Liver (tissue), 9 donors: Measurements from ENCODE around the gene DNMBP. TPM values are rescaled to one million over a fixed set of nuclear protein-coding genes. Genes with fewer than 3 reads are reported as not detected.

ENCODE experiments used
- DNase-seq: peaks from one replicate; pipeline ENCODE4 v3.0.0-alpha.2; 2017; ENCODE audit warnings: low spot score
- H3K27ac ChIP-seq, 2 donors: one replicate each; pipeline ENCODE4 v1.7.0; 2013; ENCODE audit warnings: inconsistent platforms in 2 of 2, low read length in 2 of 2, control low read depth in 1 of 2, low read depth in 1 of 2, mild to moderate bottlenecking in 1 of 2
- H3K27me3 ChIP-seq, 4 donors: one replicate each; pipeline versions ENCODE4 v1.6.1 to v1.7.0; 2013; ENCODE audit warnings: low read length in 3 of 4, inconsistent platforms in 1 of 4, mild to moderate bottlenecking in 1 of 4, moderate library complexity in 1 of 4; ENCODE audit not compliant: control insufficient read depth in 4 of 4, insufficient read depth in 4 of 4
- H3K36me3 ChIP-seq, 4 donors: one replicate each; pipeline versions ENCODE4 v1.6.1 to v1.7.0; 2013; ENCODE audit warnings: low read length in 3 of 4, mild to moderate bottlenecking in 3 of 4, low read depth in 1 of 4, moderate library complexity in 1 of 4; ENCODE audit not compliant: control insufficient read depth in 4 of 4, insufficient read depth in 3 of 4
- H3K4me1 ChIP-seq, 4 donors: one replicate each; pipeline versions ENCODE4 v1.6.1 to v1.7.0; 2013; ENCODE audit warnings: low read length in 3 of 4, mild to moderate bottlenecking in 3 of 4, moderate library complexity in 1 of 4; ENCODE audit not compliant: control insufficient read depth in 4 of 4, insufficient read depth in 4 of 4
- H3K4me3 ChIP-seq, 3 donors: one replicate each; pipeline versions ENCODE4 v1.6.1 to v1.7.0; 2013; ENCODE audit warnings: low read length in 3 of 3, control low read depth in 1 of 3, low read depth in 1 of 3, mild to moderate bottlenecking in 1 of 3
- H3K9ac ChIP-seq, 2 donors: one replicate each; pipeline ENCODE4 v1.7.0; 2013; ENCODE audit warnings: low read length in 2 of 2, mild to moderate bottlenecking in 2 of 2, moderate library complexity in 2 of 2, control low read depth in 1 of 2, low read depth in 1 of 2
- H3K9me3 ChIP-seq, 4 donors: one replicate each; pipeline versions ENCODE4 v1.6.1 to v1.7.0; 2013; ENCODE audit warnings: low read length in 3 of 4; ENCODE audit not compliant: control insufficient read depth in 4 of 4
- ATF3 ChIP-seq: IDR thresholded peaks from 2 replicates; pipeline ENCODE4 v1.6.1; 2016; ENCODE audit warnings: antibody characterized with exemption
- CTCF ChIP-seq: fragments of 150-350 bp; IDR thresholded peaks from 2 replicates; pipeline ENCODE4 v1.5.1; 2017; ENCODE audit warnings: improper control_type of control experiment, low read depth, low read length; ENCODE audit not compliant: missing input control
- EGR1 ChIP-seq, 2 donors: IDR thresholded peaks; 2 replicates each; pipeline ENCODE4 v1.6.1; 2016 to 2018; ENCODE audit warnings: antibody characterized with exemption in 2 of 2, low read depth in 2 of 2
- FOXA1 ChIP-seq: IDR thresholded peaks from 2 replicates; pipeline ENCODE4 v1.6.1; 2016; ENCODE audit warnings: antibody characterized with exemption
- FOXA2 ChIP-seq: IDR thresholded peaks from 2 replicates; pipeline ENCODE4 v1.6.1; 2016; ENCODE audit warnings: antibody characterized with exemption
- GABPA ChIP-seq, 2 donors: IDR thresholded peaks in 1 of 2; conservative IDR thresholded peaks in 1 of 2; 2 replicates each; pipeline ENCODE4 v1.6.1; 2016; ENCODE audit warnings: antibody characterized with exemption in 2 of 2, mild to moderate bottlenecking in 1 of 2, moderate library complexity in 1 of 2
- HNF4A ChIP-seq, 2 donors: conservative IDR thresholded peaks; 2 replicates each; pipeline ENCODE4 v1.6.1; 2016; ENCODE audit warnings: antibody characterized with exemption in 2 of 2, mild to moderate bottlenecking in 2 of 2
- HNF4G ChIP-seq: IDR thresholded peaks from 2 replicates; pipeline ENCODE4 v1.6.1; 2016; ENCODE audit warnings: antibody characterized with exemption
- JUND ChIP-seq, 2 donors: IDR thresholded peaks; 2 replicates each; pipeline ENCODE4 v1.6.1; 2016; ENCODE audit warnings: antibody characterized with exemption in 2 of 2
- MAX ChIP-seq: IDR thresholded peaks from 2 replicates; pipeline ENCODE4 v1.6.1; 2016; ENCODE audit warnings: antibody characterized with exemption
- NR2F2 ChIP-seq: IDR thresholded peaks from 2 replicates; pipeline ENCODE4 v1.6.1; 2016; ENCODE audit warnings: antibody characterized with exemption
- RAD21 ChIP-seq, 2 donors: IDR thresholded peaks; 2 replicates each; pipeline ENCODE4 v1.6.1; 2016; ENCODE audit warnings: antibody characterized with exemption in 2 of 2, mild to moderate bottlenecking in 2 of 2
- RXRA ChIP-seq, 2 donors: IDR thresholded peaks; 2 replicates each; pipeline ENCODE4 v1.6.1; 2017 to 2018; ENCODE audit warnings: antibody characterized with exemption in 2 of 2, mild to moderate bottlenecking in 1 of 2
- SP1 ChIP-seq: IDR thresholded peaks from 2 replicates; pipeline ENCODE4 v1.6.1; 2018; ENCODE audit warnings: antibody characterized with exemption, mild to moderate bottlenecking
- TAF1 ChIP-seq: conservative IDR thresholded peaks from 2 replicates; pipeline ENCODE4 v1.6.1; 2016; ENCODE audit warnings: antibody characterized with exemption, mild to moderate bottlenecking
- YY1 ChIP-seq: IDR thresholded peaks from 2 replicates; pipeline ENCODE4 v1.6.1; 2016; ENCODE audit warnings: antibody characterized with exemption, mild to moderate bottlenecking
- ZBTB33 ChIP-seq: IDR thresholded peaks from 2 replicates; pipeline ENCODE4 v1.6.1; 2016; ENCODE audit warnings: antibody characterized with exemption
- whole genome bisulfite sequencing: extraction: QIAGEN DNeasy Blood & Tissue Kit; methylation state at CpG from one replicate; pipeline ENCODE4 v1.1.7; 2013; 5-methylcytosine and 5-hydroxymethylcytosine counted together
- polyA plus RNA-seq, 2 donors: library from polyadenylated mRNA; stranded (reverse) in 1 of 2; unstranded in 1 of 2; fragments of 200-250 nt in 1 of 2; fragments of >200 nt in 1 of 2; fragmentation: Nextera tagmentation in 1 of 2; extraction: Ambion mirVana in 1 of 2; gene quantifications; one replicate each; pipeline versions ENCODE4 v1.2.1 to v1.2.3, GENCODE V29; 2013 to 2015
- total RNA-seq, 2 donors: library from RNA; depleted of rRNA; stranded (reverse); fragments of >200 nt; gene quantifications; one replicate each; pipeline ENCODE4 v1.2.3, GENCODE V29; 2014
- TF ChIP-seq, protein P1 (sequence below): IDR thresholded peaks from 2 replicates; pipeline ENCODE4 v1.6.1; 2016; ENCODE audit warnings: antibody characterized with exemption, mild to moderate bottlenecking
- donor health status: healthy.
- donor health status: healthy.
- donor health status: healthy.
- donor health status: healthy.
- donor health status: healthy.

The DNMBP gene
- total and polyA plus RNA-seq, 4 donors, result 3.8 to 12.6 (median 5.3) TPM

DNA sequence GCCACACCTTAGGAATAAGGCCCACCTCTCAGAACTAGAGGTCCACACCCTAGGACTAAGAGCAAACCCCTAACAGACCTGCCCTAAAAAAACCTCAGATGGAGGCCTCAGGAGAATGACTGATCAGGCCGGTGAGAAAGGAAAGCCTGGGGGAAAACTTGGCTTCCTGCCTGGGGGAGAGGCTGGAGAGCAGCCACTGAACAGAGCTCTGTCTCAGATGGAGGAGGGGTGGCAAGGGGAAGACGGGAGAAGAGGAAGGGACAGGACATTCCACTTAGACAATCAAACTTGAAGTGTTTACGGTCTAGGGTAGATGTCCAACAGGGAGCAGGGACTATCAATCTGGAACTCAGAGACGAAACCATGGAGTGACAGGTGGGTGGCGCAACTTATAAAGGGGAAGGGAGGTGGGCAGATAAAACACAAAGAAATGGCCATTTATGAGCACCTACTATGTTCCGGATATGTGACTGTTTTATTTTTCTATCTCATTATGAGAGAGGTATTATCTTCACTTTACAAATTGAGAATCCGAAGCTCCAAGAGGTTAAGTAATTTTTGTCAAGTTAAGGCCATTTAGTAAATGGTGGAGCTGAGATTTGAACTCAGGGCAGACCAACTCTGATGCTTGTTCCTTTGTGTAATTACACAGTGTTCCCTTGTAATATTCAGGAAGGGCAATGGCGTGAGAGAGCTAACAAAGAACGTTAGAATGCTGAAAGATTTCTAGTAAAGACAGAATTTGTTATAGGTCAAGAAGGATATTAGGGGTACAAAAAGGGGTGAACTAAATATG is 82.6 kb downstream of the DNMBP start:
- H3K9ac ChIP-seq, result peak overlapping the region in 1 of 2 donors; percentile 88
- peaks cover 9 to 63% (median 54%) of the 10 kb centered on the region in 4 donors for H3K4me1 ChIP-seq
- peak overlapping the region; percentile 77 to 90 for H3K27ac ChIP-seq
- H3K27me3 ChIP-seq, result no peaks in the 10 kb centered on the region
- no peak for DNase-seq
- TF ChIP-seq SP1 (no peak), TAF1 (no peak), RAD21 (IDR thresholded peaks at IDR 0.05) (no peak), RXRA (IDR thresholded peaks at IDR 0.05) (no peak), GABPA (IDR thresholded peaks at IDR 0.05 in 1 of 2, conservative IDR thresholded peaks at IDR 0.05 in 1 of 2) (no peak), CTCF (no peak), HNF4A (conservative IDR thresholded peaks at IDR 0.05) (no peak), EGR1 (IDR thresholded peaks at IDR 0.05; ENCODE audit: low read depth in 2 of 2) (no peak), JUND (IDR thresholded peaks at IDR 0.05) (no peak), MAX (no peak), HNF4G (no peak), ZBTB33 (no peak), FOXA1 (no peak), NR2F2 (no peak), ATF3 (no peak), FOXA2 (no peak), YY1 (no peak)
- TF ChIP-seq, protein P1, sequence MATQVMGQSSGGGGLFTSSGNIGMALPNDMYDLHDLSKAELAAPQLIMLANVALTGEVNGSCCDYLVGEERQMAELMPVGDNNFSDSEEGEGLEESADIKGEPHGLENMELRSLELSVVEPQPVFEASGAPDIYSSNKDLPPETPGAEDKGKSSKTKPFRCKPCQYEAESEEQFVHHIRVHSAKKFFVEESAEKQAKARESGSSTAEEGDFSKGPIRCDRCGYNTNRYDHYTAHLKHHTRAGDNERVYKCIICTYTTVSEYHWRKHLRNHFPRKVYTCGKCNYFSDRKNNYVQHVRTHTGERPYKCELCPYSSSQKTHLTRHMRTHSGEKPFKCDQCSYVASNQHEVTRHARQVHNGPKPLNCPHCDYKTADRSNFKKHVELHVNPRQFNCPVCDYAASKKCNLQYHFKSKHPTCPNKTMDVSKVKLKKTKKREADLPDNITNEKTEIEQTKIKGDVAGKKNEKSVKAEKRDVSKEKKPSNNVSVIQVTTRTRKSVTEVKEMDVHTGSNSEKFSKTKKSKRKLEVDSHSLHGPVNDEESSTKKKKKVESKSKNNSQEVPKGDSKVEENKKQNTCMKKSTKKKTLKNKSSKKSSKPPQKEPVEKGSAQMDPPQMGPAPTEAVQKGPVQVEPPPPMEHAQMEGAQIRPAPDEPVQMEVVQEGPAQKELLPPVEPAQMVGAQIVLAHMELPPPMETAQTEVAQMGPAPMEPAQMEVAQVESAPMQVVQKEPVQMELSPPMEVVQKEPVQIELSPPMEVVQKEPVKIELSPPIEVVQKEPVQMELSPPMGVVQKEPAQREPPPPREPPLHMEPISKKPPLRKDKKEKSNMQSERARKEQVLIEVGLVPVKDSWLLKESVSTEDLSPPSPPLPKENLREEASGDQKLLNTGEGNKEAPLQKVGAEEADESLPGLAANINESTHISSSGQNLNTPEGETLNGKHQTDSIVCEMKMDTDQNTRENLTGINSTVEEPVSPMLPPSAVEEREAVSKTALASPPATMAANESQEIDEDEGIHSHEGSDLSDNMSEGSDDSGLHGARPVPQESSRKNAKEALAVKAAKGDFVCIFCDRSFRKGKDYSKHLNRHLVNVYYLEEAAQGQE, result no peak
- no peaks in the 10 kb centered on the region for H3K9me3 ChIP-seq
- 30% methylated on average over 9 of the region's 9 CpGs for WGBS
- no peaks in the 10 kb centered on the region for H3K36me3 ChIP-seq
- H3K4me3 ChIP-seq, result peak overlapping the region; percentile 52 to 69 (median 59)
